GM21786 (cell line): ENCODE data around the gene CASP3.

Experiments
- ATAC-seq: cut with Tn5 transposase; IDR thresholded peaks from one replicate; pipeline ENCODE4 v1.9.1; 2021; ENCODE audit not compliant: unreplicated experiment

CASP3 gene

GRCh38 chr4:184649026-184649970 lies at the start of gene CASP3, which contains the start of gene PRIMPOL:
TSS of gene CASP3 (minus strand) at chr4:184649447. CDS start at chr4:184638453, 10,994 bp downstream.
TSS of gene PRIMPOL (plus strand) at chr4:184649738. CDS start at chr4:184657141, 7,403 bp downstream.
- peak; percentile 79 for ATAC-seq

GRCh38 chr4:184697956-184698355 lies 48.7 kb upstream of the CASP3 start:
- no peak for ATAC-seq

- no peak for ATAC-seq
Observed at GRCh38 chr4:184695178-184695896, 46.1 kb upstream of the CASP3 start.

GRCh38 chr4:184694412-184694956 lies 45.2 kb upstream of the CASP3 start:
- no peak for ATAC-seq

- ATAC-seq = no peak
Observed at GRCh38 chr4:184693056-184693455, 43.8 kb upstream of the CASP3 start.

GRCh38 chr4:184689681-184690080 lies 40.4 kb upstream of the CASP3 start:
- ATAC-seq = no peak

- no peak for ATAC-seq
Observed at GRCh38 chr4:184688447-184688846, 39.2 kb upstream of the CASP3 start.

- no peak for ATAC-seq
Observed at GRCh38 chr4:184688005-184688404, 38.8 kb upstream of the CASP3 start.

- no peak for ATAC-seq
Observed at GRCh38 chr4:184684491-184685189, 35.4 kb upstream of the CASP3 start.

GRCh38 chr4:184681916-184682315 lies 32.7 kb upstream of the CASP3 start:
- ATAC-seq = no peak

GRCh38 chr4:184680698-184681097 lies 31.5 kb upstream of the CASP3 start:
- ATAC-seq = no peak

- ATAC-seq = no peak
Observed at GRCh38 chr4:184675821-184676492, 26.7 kb upstream of the CASP3 start.

GRCh38 chr4:184675018-184675417 lies 25.8 kb upstream of the CASP3 start:
- no peak for ATAC-seq

GRCh38 chr4:184674011-184674410 lies 24.8 kb upstream of the CASP3 start:
- no peak for ATAC-seq

- ATAC-seq = no peak
Observed at GRCh38 chr4:184672741-184673140, 23.5 kb upstream of the CASP3 start.

- no peak for ATAC-seq
Observed at GRCh38 chr4:184671101-184671500, 21.9 kb upstream of the CASP3 start.

GRCh38 chr4:184669251-184669650 lies 20.0 kb upstream of the CASP3 start:
- no peak for ATAC-seq

- no peak for ATAC-seq
Observed at GRCh38 chr4:184668511-184669114, 19.4 kb upstream of the CASP3 start.

- ATAC-seq = no peak
Observed at GRCh38 chr4:184668096-184668495, 18.8 kb upstream of the CASP3 start.

GRCh38 chr4:184666670-184667069 lies 17.4 kb upstream of the CASP3 start:
- ATAC-seq = no peak
